GM19193 (cell line): Measurements from ENCODE around the gene ACAP3.

Experiments
- POLR2A ChIP-seq: IDR thresholded peaks from 4 replicates; pipeline ENCODE4 v1.6.1; 2011; ENCODE audit not compliant: insufficient read depth, insufficient read length; ENCODE audit errors: extremely low read depth

Gene ACAP3

GRCh38 chr1:1336446-1336845 lies 28.7 kb upstream of the ACAP3 start:
- no peak for TF ChIP-seq POLR2A

- no peak for TF ChIP-seq POLR2A
Measured at GRCh38 chr1:1335792-1336248, 28.1 kb upstream of the ACAP3 start.

GRCh38 chr1:1335283-1335682 lies 27.6 kb upstream of the ACAP3 start:
- TF ChIP-seq POLR2A = no peak

- no peak for TF ChIP-seq POLR2A
Measured at GRCh38 chr1:1334835-1335234, 27.1 kb upstream of the ACAP3 start.

- TF ChIP-seq POLR2A = no peak
Measured at GRCh38 chr1:1333551-1334241, 26.0 kb upstream of the ACAP3 start.

GRCh38 chr1:1332774-1333480 lies 25.2 kb upstream of the ACAP3 start:
- TF ChIP-seq POLR2A = no peak

- TF ChIP-seq POLR2A = no peak
Measured at GRCh38 chr1:1332031-1332755, 24.5 kb upstream of the ACAP3 start.

- TF ChIP-seq POLR2A = no peak
Measured at GRCh38 chr1:1331068-1331965, 23.6 kb upstream of the ACAP3 start, which contains the start of gene TAS1R3. TAS1R3 (plus strand) TSS chr1:1331280; CDS start chr1:1331346, 66 bp downstream.

GRCh38 chr1:1330366-1331067 lies 22.8 kb upstream of the ACAP3 start:
- no peak for TF ChIP-seq POLR2A

GRCh38 chr1:1329304-1330210 lies 21.8 kb upstream of the ACAP3 start:
- no peak for TF ChIP-seq POLR2A

- no peak for TF ChIP-seq POLR2A
Measured at GRCh38 chr1:1328254-1328653, 20.5 kb upstream of the ACAP3 start.

- no peak for TF ChIP-seq POLR2A
Measured at GRCh38 chr1:1327291-1327690, 19.6 kb upstream of the ACAP3 start.

GRCh38 chr1:1326075-1326605 lies 18.4 kb upstream of the ACAP3 start:
- no peak for TF ChIP-seq POLR2A

- no peak for TF ChIP-seq POLR2A
Measured at GRCh38 chr1:1325288-1326074, 17.8 kb upstream of the ACAP3 start.
